CD14-positive monocyte (primary cell): ENCODE results near the gene SLC35A5. TPM values are rescaled to one million over a fixed set of nuclear protein-coding genes. Genes with fewer than 3 reads are reported as not detected.

Source experiments
- DNase-seq, 3 donors: peaks; one replicate each; pipeline ENCODE4 v3.0.0-alpha.2; 2011 to 2022
- H2AFZ ChIP-seq: 2 replicates; pipeline ENCODE4 v1.6.0; 2012; ENCODE audit warnings: mild to moderate bottlenecking, low read depth, low read length, inconsistent platforms; ENCODE audit not compliant: insufficient read depth, poor library complexity, severe bottlenecking
- H3K27ac ChIP-seq, 2 donors: 1 replicate in 1 of 2; 2 replicates in 1 of 2; pipeline ENCODE4 v1.5.1; 2012 to 2013; ENCODE audit warnings: low read length in 2 of 2, control low read depth in 1 of 2, inconsistent platforms in 1 of 2, low read depth in 1 of 2, mild to moderate bottlenecking in 1 of 2
- H3K27me3 ChIP-seq, 2 donors: one replicate each; pipeline versions ENCODE4 v1.6.0 to v1.6.1; 2011 to 2013; ENCODE audit warnings: low read length in 2 of 2; ENCODE audit not compliant: control insufficient read depth in 2 of 2, insufficient read depth in 2 of 2
- H3K36me3 ChIP-seq, 2 donors: replicated peaks in 1 of 2; 1 replicate in 1 of 2; 2 replicates in 1 of 2; pipeline versions ENCODE4 v1.5.1 to v1.6.1; 2012 to 2013; ENCODE audit warnings: low read length in 2 of 2, control low read depth in 1 of 2, inconsistent platforms in 1 of 2, mild to moderate bottlenecking in 1 of 2; ENCODE audit not compliant: insufficient read depth in 2 of 2, control insufficient read depth in 1 of 2
- H3K4me1 ChIP-seq, 2 donors: 1 replicate in 1 of 2; 2 replicates in 1 of 2; pipeline versions ENCODE4 v1.5.1 to v1.6.1; 2012 to 2013; ENCODE audit warnings: low read length in 2 of 2, control low read depth in 1 of 2, inconsistent platforms in 1 of 2, mild to moderate bottlenecking in 1 of 2, moderate library complexity in 1 of 2; ENCODE audit not compliant: insufficient read depth in 2 of 2, control insufficient read depth in 1 of 2
- H3K4me2 ChIP-seq: replicated peaks from 2 replicates; pipeline ENCODE3; 2012; ENCODE audit warnings: low read length, moderate library complexity, mild to moderate bottlenecking; ENCODE audit not compliant: poor library complexity, severe bottlenecking; ENCODE audit errors: extremely low read depth
- H3K4me3 ChIP-seq, 3 experiments: fragments of 200-600 bp in 1 of 3; sonication (generic) in 1 of 3; replicated peaks in 1 of 3; 1 replicate in 2 of 3; 2 replicates in 1 of 3; pipeline ENCODE4 v1.5.1; 2011 to 2013; ENCODE audit warnings: low read length in 3 of 3, mild to moderate bottlenecking in 3 of 3, control low read depth in 2 of 3, low read depth in 2 of 3, inconsistent platforms in 1 of 3, moderate library complexity in 1 of 3
- H3K79me2 ChIP-seq: 2 replicates; pipeline ENCODE4 v1.6.0; 2012; ENCODE audit warnings: mild to moderate bottlenecking, control low read depth, inconsistent platforms, low read length, moderate library complexity; ENCODE audit not compliant: insufficient read depth
- H3K9ac ChIP-seq: 2 replicates; pipeline ENCODE4 v1.6.0; 2017; ENCODE audit warnings: low read length, mild to moderate bottlenecking; ENCODE audit not compliant: insufficient read depth, poor library complexity, severe bottlenecking
- H3K9me3 ChIP-seq, 2 donors: replicated peaks in 1 of 2; 1 replicate in 1 of 2; 2 replicates in 1 of 2; pipeline versions ENCODE4 v1.5.1 to v1.6.1; 2012 to 2013; ENCODE audit warnings: low read length in 2 of 2, control low read depth in 1 of 2; ENCODE audit not compliant: control insufficient read depth in 1 of 2, insufficient read depth in 1 of 2
- H4K20me1 ChIP-seq: 2 replicates; pipeline ENCODE4 v1.6.0; 2012; ENCODE audit warnings: mild to moderate bottlenecking, low read length, control low read depth, moderate library complexity; ENCODE audit not compliant: insufficient read depth
- H3K27ac Mint-ChIP-seq, 7 donors: one replicate each; pipeline ENCODE4 v1.8.0; 2020; ENCODE audit warnings: mild to moderate bottlenecking in 7 of 7, mixed read lengths in 7 of 7, moderate library complexity in 6 of 7, inconsistent platforms in 2 of 7
- H3K27me3 Mint-ChIP-seq, 3 donors: one replicate each; pipeline ENCODE4 v1.8.0; 2021 to 2022; ENCODE audit warnings: low read depth in 3 of 3, mild to moderate bottlenecking in 3 of 3, mixed read lengths in 3 of 3, moderate library complexity in 3 of 3, inconsistent platforms in 1 of 3
- H3K36me3 Mint-ChIP-seq, 2 donors: one replicate each; pipeline ENCODE4 v1.8.0; 2020; ENCODE audit warnings: mixed read lengths in 2 of 2, inconsistent platforms in 1 of 2, mild to moderate bottlenecking in 1 of 2
- H3K4me1 Mint-ChIP-seq: one replicate; pipeline ENCODE4 v1.8.0; 2020; ENCODE audit warnings: mild to moderate bottlenecking, mixed read lengths
- H3K4me3 Mint-ChIP-seq, 2 donors: one replicate each; pipeline ENCODE4 v1.8.0; 2020; ENCODE audit warnings: mild to moderate bottlenecking in 2 of 2, mixed read lengths in 2 of 2, moderate library complexity in 1 of 2
- H3K9me3 Mint-ChIP-seq, 7 donors: one replicate each; pipeline ENCODE4 v1.8.0; 2020 to 2022; ENCODE audit warnings: mixed read lengths in 7 of 7, mild to moderate bottlenecking in 6 of 7, moderate library complexity in 6 of 7, inconsistent platforms in 2 of 7
- CTCF ChIP-seq: fragments of 200-600 bp; IDR thresholded peaks from one replicate; pipeline ENCODE4 v1.8.0; 2022; ENCODE audit warnings: antibody characterized with exemption, mild to moderate bottlenecking
- WGBS: methylation state at CpG from one replicate; pipeline ENCODE4 v1.1.5; 2013; ENCODE audit warnings: missing lambda C conversion rate; ENCODE audit not compliant: insufficient coverage; 5-methylcytosine and 5-hydroxymethylcytosine counted together
- intact Hi-C, 2 donors: fragments of 100-400 bp; cut with micrococcal nuclease; formaldehyde crosslinking; loops; one replicate each; pipeline versions ENCODE4 v1.15.0 to v1.15.1; 2023
- polyA plus RNA-seq, 3 donors: library from polyadenylated mRNA; depleted of rRNA in 1 of 3; unstranded in 2 of 3; stranded (reverse) in 1 of 3; fragments of 300-500 nt in 2 of 3; fragments of >200 nt in 1 of 3; fragmentation: Illumina TruSeq in 2 of 3; gene quantifications; 1 replicate in 2 of 3; 2 replicates in 1 of 3; pipeline ENCODE4 v1.2.3, GENCODE V29; 2012 to 2021

The SLC35A5 gene
- polyA plus RNA-seq, 3 donors, result 16.8 to 74.1 (median 61.3) TPM

GRCh38 chr3:112611752-112612515, 50.1 kb downstream of the SLC35A5 start:
- no peak overlapping the region for H3K9ac ChIP-seq
- Mint-ChIP-seq H3K4me3 (no peak overlapping the region), H3K9me3 (no peaks in the 10 kb centered on the region), H3K36me3 (no peaks in the 10 kb centered on the region), H3K27me3 (peaks cover 0 to 2% (median 2%) of the 10 kb centered on the region in 3 donors), H3K27ac (no peak overlapping the region), H3K4me1 (peaks cover 6% of the 10 kb centered on the region)
- H3K4me1 ChIP-seq, result peaks cover 0 to 7% of the 10 kb centered on the region in 2 donors
- H3K27ac ChIP-seq, result no peak overlapping the region
- no peaks in the 10 kb centered on the region for H3K9me3 ChIP-seq
- intact Hi-C loops, result no loop called here
- WGBS, result 100% methylated on average over 1 of the region's 5 CpGs
- H3K4me3 ChIP-seq, result no peak overlapping the region
- H3K27me3 ChIP-seq, result no peaks in the 10 kb centered on the region
- H3K4me2 ChIP-seq, result no peak overlapping the region
- H3K36me3 ChIP-seq, result no peaks in the 10 kb centered on the region
- TF ChIP-seq CTCF, result no peak
- H4K20me1 ChIP-seq, result no peaks in the 10 kb centered on the region
- no peak for DNase-seq
- H3K79me2 ChIP-seq, result no peaks in the 10 kb centered on the region
- peak overlapping the region; percentile 36 for H2AFZ ChIP-seq

GRCh38 chr3:112615989-112616731, 54.3 kb downstream of the SLC35A5 start:
- 80% methylated on average over 1 of the region's 7 CpGs for WGBS
- H3K27ac Mint-ChIP-seq, result no peak overlapping the region
- TF ChIP-seq CTCF, result no peak

More at GRCh38 chr3:112615989-112616731, 54.3 kb downstream of the SLC35A5 start:
- no peak for DNase-seq
- Mint-ChIP-seq H3K36me3 (no peaks in the 10 kb centered on the region), H3K27me3 (no peaks in the 10 kb centered on the region), H3K9me3 (peaks cover 0 to 1% (median 0%) of the 10 kb centered on the region in 7 donors), H3K4me1 (peaks cover 9% of the 10 kb centered on the region), H3K4me3 (no peak overlapping the region)
- Histone ChIP-seq H3K27ac (no peak overlapping the region), H3K27me3 (no peaks in the 10 kb centered on the region), H2AFZ (no peak overlapping the region), H4K20me1 (no peaks in the 10 kb centered on the region), H3K36me3 (no peaks in the 10 kb centered on the region), H3K79me2 (no peaks in the 10 kb centered on the region), H3K9ac (no peak overlapping the region), H3K4me2 (no peak overlapping the region), H3K9me3 (no peaks in the 10 kb centered on the region), H3K4me1 (peaks cover 0 to 15% of the 10 kb centered on the region in 2 donors), H3K4me3 (no peak overlapping the region)
- intact Hi-C loops, result no loop called here
